Measurements from ENCODE around the gene PLAAT5. TPM values are rescaled to one million over a fixed set of nuclear protein-coding genes. Genes with fewer than 3 reads are reported as not detected.

The PLAAT5 gene
- total RNA-seq, 2 donors from 2014 or later = 14.0 to 18.1 TPM

GRCh38 chr11:63478896-63479295, 12.1 kb downstream of the PLAAT5 start:
- WGBS, 2 experiments (ENCODE audit: insufficient coverage in 1 of 2, insufficient read length in 1 of 2) = 23 to 27% methylated on average over 5 of the region's 5 CpGs
- Mint-ChIP-seq H3K36me3 (ENCODE audit: low read depth) (peaks cover 33% of the 10 kb centered on the region), H3K9me3 (peaks cover 54% of the 10 kb centered on the region), H3K4me3 (no peak overlapping the region), H3K27me3 (ENCODE audit: insufficient read depth) (no peaks in the 10 kb centered on the region), H3K4me1 (peaks cover 12% of the 10 kb centered on the region), H3K27ac (no peak overlapping the region)
- TF ChIP-seq CTCF (conservative IDR thresholded peaks at IDR 0.05) = peak; percentile 94
- Histone ChIP-seq H3K27ac (ENCODE audit: low read depth, low read length) (no peak overlapping the region), H3K27me3 (ENCODE audit: control insufficient read depth, insufficient read depth, low read length, poor library complexity, severe bottlenecking) (no peaks in the 10 kb centered on the region), H3K4me3 (ENCODE audit: low read length) (no peak overlapping the region), H3K4me1 (ENCODE audit: control insufficient read depth, insufficient read depth, low read length) (no peaks in the 10 kb centered on the region), H3K36me3 (ENCODE audit: control insufficient read depth, insufficient read depth, low read length) (no peaks in the 10 kb centered on the region), H3K9ac (ENCODE audit: extremely low read depth, low read length, poor library complexity, severe bottlenecking) (no peak overlapping the region), H3K9me3 (ENCODE audit: control insufficient read depth, low read length) (peaks cover 48% of the 10 kb centered on the region)
- DNase-seq = peak; percentile 82

- H3K27ac ChIP-seq (ENCODE audit: low read depth, low read length) = no peak overlapping the region
- H3K4me3 ChIP-seq (ENCODE audit: low read length) = no peak overlapping the region
- H3K4me1 ChIP-seq (ENCODE audit: control insufficient read depth, insufficient read depth, low read length) = no peaks in the 10 kb centered on the region
- no peak for TF ChIP-seq CTCF (conservative IDR thresholded peaks at IDR 0.05)
- H3K27me3 Mint-ChIP-seq (ENCODE audit: insufficient read depth) = no peaks in the 10 kb centered on the region
- no peak overlapping the region for H3K4me3 Mint-ChIP-seq
- H3K27me3 ChIP-seq (ENCODE audit: control insufficient read depth, insufficient read depth, low read length, poor library complexity, severe bottlenecking) = no peaks in the 10 kb centered on the region
- no peaks in the 10 kb centered on the region for H3K36me3 ChIP-seq (ENCODE audit: control insufficient read depth, insufficient read depth, low read length)
- H3K9me3 Mint-ChIP-seq = peaks cover 51% of the 10 kb centered on the region
- no peak overlapping the region for H3K27ac Mint-ChIP-seq
- H3K4me1 Mint-ChIP-seq = peaks cover 7% of the 10 kb centered on the region
- no peak for DNase-seq
- H3K36me3 Mint-ChIP-seq (ENCODE audit: low read depth) = peaks cover 30% of the 10 kb centered on the region
- no peak overlapping the region for H3K9ac ChIP-seq (ENCODE audit: extremely low read depth, low read length, poor library complexity, severe bottlenecking)
- H3K9me3 ChIP-seq (ENCODE audit: control insufficient read depth, low read length) = peaks cover 40% of the 10 kb centered on the region
These were observed 14.3 kb downstream of the PLAAT5 start for GRCh38 chr11:63476618-63477017.

- 96 to 100% methylated on average over 2 to 3 of the region's 3 CpGs for WGBS, 2 experiments (ENCODE audit: insufficient coverage in 1 of 2, insufficient read length in 1 of 2)
- Mint-ChIP-seq H3K27ac (no peak overlapping the region), H3K9me3 (peaks cover 49% of the 10 kb centered on the region)
These were observed 18.6 kb downstream of the PLAAT5 start for GRCh38 chr11:63472372-63472771.

More at GRCh38 chr11:63472372-63472771, 18.6 kb downstream of the PLAAT5 start:
- Mint-ChIP-seq H3K4me3 (no peak overlapping the region), H3K4me1 (no peaks in the 10 kb centered on the region), H3K27me3 (ENCODE audit: insufficient read depth) (no peaks in the 10 kb centered on the region), H3K36me3 (ENCODE audit: low read depth) (peaks cover 37% of the 10 kb centered on the region)
- Histone ChIP-seq H3K4me3 (ENCODE audit: low read length) (no peak overlapping the region), H3K9ac (ENCODE audit: extremely low read depth, low read length, poor library complexity, severe bottlenecking) (no peak overlapping the region), H3K36me3 (ENCODE audit: control insufficient read depth, insufficient read depth, low read length) (no peaks in the 10 kb centered on the region), H3K27me3 (ENCODE audit: control insufficient read depth, insufficient read depth, low read length, poor library complexity, severe bottlenecking) (no peaks in the 10 kb centered on the region), H3K9me3 (ENCODE audit: control insufficient read depth, low read length) (peaks cover 67% of the 10 kb centered on the region), H3K27ac (ENCODE audit: low read depth, low read length) (no peak overlapping the region), H3K4me1 (ENCODE audit: control insufficient read depth, insufficient read depth, low read length) (no peaks in the 10 kb centered on the region)
- DNase-seq = no peak
- no peak for TF ChIP-seq CTCF (conservative IDR thresholded peaks at IDR 0.05)
